Germinal center (tissue), 1 donor: Measurements from ENCODE around the gene CEP57L1.

Experiments
- DNase-seq: peaks from one replicate; pipeline ENCODE4 v3.0.0; 2012; ENCODE audit warnings: mixed read lengths, low spot score

CEP57L1 gene

DNA sequence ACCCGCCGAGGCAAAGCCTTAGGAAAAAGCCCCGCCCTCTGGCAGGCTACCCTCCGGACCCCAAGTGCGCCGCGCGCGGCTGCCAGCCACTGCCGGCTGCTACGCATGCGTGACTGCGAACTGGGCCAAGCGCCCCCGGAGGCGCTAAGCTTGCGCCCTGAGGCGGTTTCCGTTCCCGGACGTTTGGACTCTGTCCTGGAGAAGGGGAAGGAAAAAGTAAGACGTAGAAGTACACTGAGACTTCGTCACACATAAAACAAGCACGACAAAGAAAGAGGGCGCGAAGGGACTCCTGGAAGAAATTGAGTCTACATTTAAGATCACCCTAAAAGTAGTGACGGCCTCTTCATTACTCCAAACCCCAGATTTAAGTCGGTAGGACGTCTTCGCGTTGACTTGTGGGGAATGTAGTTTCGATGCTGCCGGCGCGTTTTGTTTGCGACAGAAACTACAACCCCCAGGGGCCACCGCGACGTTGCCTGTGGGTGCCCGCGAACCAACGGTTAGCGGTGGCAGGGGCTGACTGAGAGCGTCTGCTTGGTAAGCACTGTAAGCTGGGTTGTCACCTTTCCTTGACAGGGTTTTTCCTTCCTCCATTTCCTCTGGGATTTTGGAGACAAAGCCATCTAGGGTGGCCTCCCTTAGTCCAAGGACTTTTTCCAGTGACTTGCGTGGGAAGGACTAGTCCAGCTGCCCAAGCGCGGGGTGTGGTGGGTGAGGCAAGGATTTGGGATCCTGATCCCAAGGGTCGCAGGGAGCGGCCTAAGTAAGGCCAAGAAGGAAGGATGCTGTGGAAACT, at the start of gene CEP57L1:
Gene CEP57L1 (plus strand): TSS at position 472 of the 799 bp plus-strand sequence. CDS start 49,715 bp downstream, outside the sequence.
- DNase-seq: peak; percentile 94

- no peak for DNase-seq
These were observed 47.1 kb upstream of the CEP57L1 start for GRCh38 chr6:109048176-109048575.

- DNase-seq: no peak
These were observed 46.5 kb upstream of the CEP57L1 start for GRCh38 chr6:109048670-109049415.

GRCh38 chr6:109050012-109050411, 45.3 kb upstream of the CEP57L1 start:
- no peak for DNase-seq

DNA sequence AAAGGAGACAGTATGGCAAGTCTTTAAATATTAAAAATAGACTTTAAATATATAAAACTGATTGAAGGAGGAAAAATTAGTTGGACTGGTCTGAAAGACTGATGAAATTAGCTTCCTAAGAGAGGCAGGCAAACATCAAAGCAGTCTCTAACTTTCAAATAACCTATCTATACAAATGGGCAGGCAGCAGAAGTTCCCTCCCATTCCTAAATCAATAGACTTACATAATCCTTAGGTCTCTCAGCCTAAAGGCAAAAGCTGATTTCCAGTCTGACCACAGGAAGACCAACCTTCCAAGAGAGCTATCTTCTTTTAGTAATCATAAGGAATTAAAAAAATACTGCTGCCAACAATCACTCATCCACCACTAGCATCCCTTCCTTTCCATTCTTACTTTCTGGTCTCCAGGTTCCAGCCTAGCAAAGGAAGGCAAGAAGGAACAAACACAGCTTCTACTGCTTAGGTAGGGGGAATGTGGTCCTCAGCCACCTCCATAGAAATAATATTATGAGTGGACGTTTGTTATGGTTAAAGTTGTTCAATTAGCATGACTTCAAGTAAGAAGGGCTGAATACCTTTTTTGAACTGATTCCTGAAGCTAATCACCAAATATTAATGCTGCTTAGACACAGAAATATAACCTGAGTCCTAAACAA, 44.7 kb upstream of the CEP57L1 start:
- DNase-seq: no peak

DNA sequence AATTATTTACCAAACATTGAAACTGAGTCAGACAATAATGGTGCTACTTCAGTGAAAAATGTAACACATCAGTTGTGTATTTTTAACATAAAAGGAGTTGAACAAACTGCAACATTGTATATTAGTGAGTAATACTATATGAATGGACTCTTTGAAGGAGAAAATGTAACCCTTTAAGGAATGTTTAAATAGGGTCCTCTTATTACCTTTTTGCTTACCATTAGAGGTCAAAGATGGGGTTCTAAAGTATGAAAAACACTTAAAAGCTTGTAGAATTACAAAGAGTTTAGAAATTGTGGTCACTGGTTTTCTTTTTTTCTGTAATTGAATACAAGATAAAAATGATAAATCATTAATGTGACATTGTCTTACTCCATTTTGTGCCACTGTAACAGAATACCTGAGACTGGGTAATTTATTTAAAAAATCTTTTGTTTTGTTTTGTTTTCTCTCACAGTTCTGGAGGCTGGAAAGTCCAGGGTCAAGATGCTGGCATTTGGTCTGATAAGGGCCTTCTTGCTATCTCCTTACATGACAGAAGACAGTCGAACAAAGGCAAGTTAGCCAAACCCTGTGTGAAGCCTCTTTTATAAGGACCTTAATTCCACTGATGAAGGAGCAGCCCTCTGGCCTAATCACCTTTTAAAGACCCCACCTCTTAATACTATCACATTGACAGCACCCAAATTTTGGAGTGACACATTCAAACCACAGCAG, 43.8 kb upstream of the CEP57L1 start:
- DNase-seq: no peak

DNA sequence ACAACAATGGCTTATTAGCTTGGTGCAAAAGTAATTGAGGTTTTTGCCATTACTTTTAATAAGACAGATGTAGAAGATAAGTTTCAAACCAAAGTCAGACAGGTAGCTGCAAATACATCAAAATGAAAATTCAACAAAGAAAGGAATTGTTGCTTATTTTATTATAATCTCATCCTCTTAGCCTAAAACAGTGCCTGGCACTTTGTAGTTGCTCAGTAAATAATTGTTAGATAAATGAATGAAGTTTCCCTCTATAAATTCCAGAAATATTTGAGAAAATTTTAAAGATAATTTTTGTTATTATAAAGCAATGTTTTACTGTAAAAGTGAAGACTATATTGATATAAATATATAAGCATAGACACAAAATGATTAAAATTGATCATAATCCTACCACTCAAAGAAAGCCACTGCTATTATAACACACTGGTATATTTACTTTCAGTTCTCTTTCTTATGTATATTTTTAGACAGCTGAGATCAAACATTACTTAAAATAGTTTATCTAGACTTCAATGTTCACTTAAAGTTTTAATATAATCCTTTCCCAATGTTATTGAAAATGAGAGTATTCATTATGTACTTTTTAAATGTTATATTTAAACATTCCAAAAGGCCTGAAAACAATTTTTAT, 43.2 kb upstream of the CEP57L1 start:
- DNase-seq: no peak

- DNase-seq: no peak
These were observed 42.5 kb upstream of the CEP57L1 start for GRCh38 chr6:109052852-109053251.

- DNase-seq: no peak
These were observed 42.0 kb upstream of the CEP57L1 start for GRCh38 chr6:109053336-109053735.

- DNase-seq: no peak
These were observed 39.5 kb upstream of the CEP57L1 start for GRCh38 chr6:109055771-109056235.

- DNase-seq: no peak
These were observed 38.6 kb upstream of the CEP57L1 start for GRCh38 chr6:109056661-109057060.

- no peak for DNase-seq
These were observed 36.7 kb upstream of the CEP57L1 start for GRCh38 chr6:109058620-109059019.

- DNase-seq: no peak
These were observed 36.2 kb upstream of the CEP57L1 start for GRCh38 chr6:109059153-109059552.

DNA sequence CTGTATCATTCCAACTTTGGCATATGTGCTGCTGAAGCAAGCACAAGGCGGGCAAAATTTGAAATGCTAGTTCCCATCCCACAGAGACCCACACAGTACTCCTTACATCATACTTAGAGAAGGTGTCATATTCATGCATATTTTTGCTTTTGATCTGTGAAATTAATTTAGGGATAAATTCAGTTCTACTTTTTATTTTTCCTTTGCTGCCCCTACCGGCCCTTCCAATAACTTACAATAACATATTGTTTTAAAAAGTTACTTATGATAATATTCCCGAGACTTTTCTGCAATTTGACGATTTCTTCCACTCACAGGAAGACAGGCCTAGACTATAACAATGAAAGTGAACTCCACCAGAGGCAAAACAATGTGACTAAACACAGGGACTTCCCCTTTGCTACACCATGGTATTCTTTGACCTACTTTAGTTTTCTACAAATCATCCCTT, 35.7 kb upstream of the CEP57L1 start:
- no peak for DNase-seq

DNA sequence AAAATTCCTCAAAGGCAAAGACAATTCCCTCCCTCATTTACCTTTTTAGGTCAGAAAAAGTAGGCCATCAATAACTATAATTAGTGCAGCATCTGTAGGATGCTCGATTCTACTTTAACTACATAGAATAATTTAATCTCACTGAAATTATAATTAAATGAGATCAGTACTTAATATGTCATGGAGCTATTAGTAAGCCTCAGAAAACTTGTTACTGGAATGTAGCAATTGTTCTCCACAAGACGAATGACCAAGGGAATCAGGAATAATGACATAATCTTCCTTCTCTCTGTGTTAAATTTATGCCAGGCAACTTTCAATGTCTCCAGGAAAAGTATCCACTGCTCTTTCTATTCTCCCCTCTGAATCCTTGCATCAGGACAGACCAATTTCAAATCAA, 34.7 kb upstream of the CEP57L1 start:
- DNase-seq: no peak

DNA sequence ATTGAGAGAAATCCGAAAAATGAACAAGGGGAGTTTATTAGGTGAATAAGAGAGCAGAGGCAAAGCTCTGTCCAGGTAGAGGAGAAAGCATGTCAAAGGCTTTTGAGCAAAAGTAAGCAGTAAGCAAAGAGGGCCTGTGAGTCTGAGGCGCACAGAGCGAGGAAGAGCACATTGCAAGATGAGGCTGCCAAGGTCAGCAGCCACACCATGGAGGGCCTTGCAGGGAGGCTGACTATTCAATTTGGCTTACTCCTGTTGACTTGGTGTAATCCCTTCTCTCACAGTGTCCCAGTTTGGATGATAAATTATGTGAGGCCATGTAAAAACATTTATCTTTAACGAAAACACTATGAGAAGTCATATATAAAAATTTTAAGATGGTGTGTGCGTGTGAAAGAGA, 33.1 kb upstream of the CEP57L1 start:
- DNase-seq: no peak

DNA sequence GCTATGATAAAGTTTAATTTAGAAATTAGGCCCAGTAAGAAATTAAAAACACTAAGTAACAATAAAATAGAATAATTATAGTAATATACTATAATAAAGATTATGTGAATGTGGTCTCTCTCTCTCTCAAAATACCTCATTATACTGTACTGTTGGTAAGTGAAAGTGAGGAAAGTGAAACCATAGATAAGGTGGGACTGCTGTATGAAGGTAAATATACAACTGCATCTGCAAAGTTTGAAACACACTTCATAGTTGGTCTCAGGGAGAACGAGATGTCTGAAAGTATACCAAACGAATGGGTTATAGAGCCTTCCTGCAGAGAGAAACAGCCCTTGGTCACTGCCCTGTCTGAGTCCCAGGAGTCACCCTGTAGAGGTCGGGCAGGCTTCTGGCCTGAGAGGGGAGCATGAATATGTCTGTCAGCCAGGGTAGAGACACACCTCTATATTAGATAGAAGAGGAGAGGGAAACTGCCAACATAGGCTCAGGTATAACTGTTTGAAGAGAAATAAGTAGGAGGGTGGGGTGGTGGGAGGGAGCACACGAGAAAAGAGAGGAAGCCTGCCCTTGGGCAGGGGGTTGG, 32.4 kb upstream of the CEP57L1 start:
- no peak for DNase-seq

DNA sequence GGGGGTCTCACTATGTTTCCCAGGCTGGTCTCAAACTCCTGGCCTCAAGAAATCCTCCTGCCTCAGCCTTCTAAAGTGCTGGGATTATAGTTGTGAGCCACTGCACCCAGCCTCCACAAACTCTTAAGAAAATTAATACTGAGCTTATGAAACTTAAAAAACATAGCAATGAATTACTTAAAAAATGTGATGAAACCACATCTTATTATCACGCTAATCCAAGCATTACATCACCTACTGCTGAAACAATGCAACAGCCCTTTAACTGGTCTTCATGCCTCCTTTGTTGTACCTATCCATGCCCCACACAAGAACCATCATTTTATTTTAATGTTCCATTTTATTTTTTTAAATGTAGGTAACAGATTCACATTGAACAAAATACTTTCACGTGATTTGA, 25.6 kb upstream of the CEP57L1 start:
- no peak for DNase-seq

DNA sequence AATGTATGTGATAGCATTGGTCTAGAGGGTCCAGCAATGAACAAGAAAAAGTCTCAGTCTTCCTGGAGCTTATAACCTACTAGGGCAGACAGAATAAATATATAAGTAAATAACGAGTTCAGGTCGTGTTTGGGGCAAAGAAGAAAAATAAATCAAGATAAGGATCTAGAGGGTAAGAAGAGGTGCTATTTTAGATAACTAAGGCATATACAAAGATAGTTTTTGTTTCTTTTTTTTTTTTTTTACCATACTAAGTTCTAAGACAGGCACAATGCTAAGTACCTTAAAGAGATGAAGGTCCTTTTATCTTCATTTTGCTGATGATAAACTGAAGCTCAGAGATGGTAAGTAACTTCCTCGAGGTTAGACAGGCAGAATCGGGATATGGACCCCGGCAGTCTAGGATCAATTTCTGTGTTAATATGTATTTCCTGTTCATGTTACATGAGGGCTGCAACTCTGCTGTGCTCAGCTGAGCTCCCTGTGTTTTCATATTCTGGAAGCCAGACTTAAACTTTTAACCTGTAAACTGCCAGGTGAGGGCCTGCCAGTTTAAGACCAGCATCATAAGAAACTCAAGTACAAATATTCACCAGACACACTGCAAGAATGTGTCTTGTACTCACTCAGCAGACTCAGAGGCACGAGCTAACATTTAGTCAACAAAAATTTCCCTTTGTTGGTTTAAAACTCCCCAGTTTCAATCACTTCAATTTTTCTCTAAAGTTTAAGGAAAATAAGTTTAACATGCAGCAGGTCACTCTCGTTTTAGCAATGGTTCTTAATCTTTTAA, 24.0 kb upstream of the CEP57L1 start:
- DNase-seq: no peak
